Kidney epithelial cell (primary cell): ENCODE data around the gene EML4. TPM values are rescaled to one million over a fixed set of nuclear protein-coding genes. Genes with fewer than 3 reads are reported as not detected.
A peak's percentile ranks its signal among the peaks of the same experiment; 100 is the strongest.

Experiments used
- DNase-seq: peaks from one replicate; pipeline ENCODE4 v3.0.0-alpha.2; 2010; ENCODE audit warnings: low read depth
- H3K27me3 ChIP-seq: 2 replicates; pipeline ENCODE4 v1.6.0; 2011; ENCODE audit warnings: low read length; ENCODE audit not compliant: control insufficient read depth, insufficient read depth
- H3K36me3 ChIP-seq: 2 replicates; pipeline ENCODE4 v1.5.1; 2011; ENCODE audit warnings: low read length; ENCODE audit not compliant: control insufficient read depth, insufficient read depth
- H3K4me3 ChIP-seq: 2 replicates; pipeline ENCODE4 v1.5.1; 2011; ENCODE audit warnings: low read depth, mild to moderate bottlenecking, control low read depth, low read length
- CTCF ChIP-seq: IDR thresholded peaks from 2 replicates; pipeline ENCODE4 v1.5.1; 2011; ENCODE audit warnings: mild to moderate bottlenecking, moderate library complexity, low read length, control low read depth, inconsistent platforms; ENCODE audit not compliant: insufficient read depth, poor library complexity, severe bottlenecking
- total RNA-seq: library from RNA; depleted of rRNA; stranded (reverse); fragments of >200 nt; gene quantifications from 2 replicates; pipeline ENCODE4 v1.2.3, GENCODE V29; 2015

The EML4 gene
- total RNA-seq, 1 donor from 2014 or later = 33.8 TPM

- Histone ChIP-seq H3K36me3 (peaks cover 3% of the 10 kb centered on the region), H3K27me3 (no peaks in the 10 kb centered on the region), H3K4me3 (no peak overlapping the region)
- no peak for DNase-seq
- TF ChIP-seq CTCF = no peak
Measured at GRCh38 chr2:42336361-42336965, 167.3 kb downstream of the EML4 start.

- no peak for DNase-seq
- Histone ChIP-seq H3K4me3 (no peak overlapping the region), H3K36me3 (peaks cover 3% of the 10 kb centered on the region)
Measured at GRCh38 chr2:42337356-42337820, 168.2 kb downstream of the EML4 start.

GRCh38 chr2:42337846-42338566 lies 168.9 kb downstream of the EML4 start:
- TF ChIP-seq CTCF = no peak

More at GRCh38 chr2:42337356-42337820, 168.2 kb downstream of the EML4 start:
- peak; percentile 5 for TF ChIP-seq CTCF
- H3K27me3 ChIP-seq = no peaks in the 10 kb centered on the region

GRCh38 chr2:42338567-42339190 lies 169.5 kb downstream of the EML4 start:
- no peak for TF ChIP-seq CTCF
- Histone ChIP-seq H3K4me3 (no peak overlapping the region), H3K36me3 (peaks cover 3% of the 10 kb centered on the region), H3K27me3 (no peaks in the 10 kb centered on the region)
- no peak for DNase-seq

More at GRCh38 chr2:42337846-42338566, 168.9 kb downstream of the EML4 start:
- no peaks in the 10 kb centered on the region for H3K27me3 ChIP-seq
- no peak overlapping the region for H3K4me3 ChIP-seq
- no peak for DNase-seq
- H3K36me3 ChIP-seq = peaks cover 3% of the 10 kb centered on the region

GRCh38 chr2:42339191-42339912 lies 170.2 kb downstream of the EML4 start:
- H3K4me3 ChIP-seq = no peak overlapping the region
- DNase-seq = no peak
- peak; percentile 18 for TF ChIP-seq CTCF
- H3K36me3 ChIP-seq = peaks cover 3% of the 10 kb centered on the region
- H3K27me3 ChIP-seq = no peaks in the 10 kb centered on the region
